Pancreas (tissue), 10 donors: Measurements from ENCODE around the gene TUBGCP2. TPM values are rescaled to one million over a fixed set of nuclear protein-coding genes. Genes with fewer than 3 reads are reported as not detected.

Experiments used
- ATAC-seq, 4 donors: fragments of 200-7000 bp; cut with Tn5 transposase; one replicate each; pipeline versions ENCODE4 v1.8.0 to v1.9.1; 2020; ENCODE audit warnings: mild to moderate bottlenecking in 4 of 4, moderate library complexity in 4 of 4
- DNase-seq, 6 donors: peaks; one replicate each; pipeline ENCODE4 v3.0.0-alpha.2; 2020
- FAIRE-seq: peaks from 2 replicates; lab custom pipeline; 2012; peaks lifted over from hg19 to GRCh38; lab: Jason Lieb, UNC
- H3K27ac ChIP-seq, 4 donors: fragments of 200-600 bp; sonication (generic); 1 replicate in 3 of 4; 2 replicates in 1 of 4; pipeline versions ENCODE4 v1.5.0 to v1.8.0; 2020
- H3K27me3 ChIP-seq, 4 donors: fragments of 200-600 bp; one replicate each; pipeline ENCODE4 v1.8.0; 2021
- H3K36me3 ChIP-seq, 3 donors: fragments of 200-600 bp; sonication (generic) in 1 of 3; one replicate each; pipeline versions ENCODE4 v1.5.0 to v1.8.0; 2020 to 2021
- H3K4me1 ChIP-seq, 3 donors: fragments of 200-600 bp; one replicate each; pipeline ENCODE4 v1.8.0; 2021
- H3K4me3 ChIP-seq, 4 donors: fragments of 200-600 bp; sonication (generic) in 2 of 4; one replicate each; pipeline versions ENCODE4 v1.5.0 to v1.8.0; 2020 to 2021
- H3K9me3 ChIP-seq, 4 donors: fragments of 200-600 bp; one replicate each; pipeline ENCODE4 v1.8.0; 2021
- WGBS, 2 donors: extraction: QIAGEN DNeasy Blood & Tissue Kit; methylation state at CpG; one replicate each; pipeline ENCODE4 v1.1.7; 2013; 5-methylcytosine and 5-hydroxymethylcytosine counted together
- intact Hi-C, 3 donors: fragments of 100-400 bp; cut with DNase I; formaldehyde crosslinking; loops; one replicate each; pipeline versions ENCODE4 v1.11.1 to v1.14.2; 2022
- polyA plus RNA-seq, 2 donors: library from polyadenylated mRNA; stranded (reverse); fragments of 200-250 nt; gene quantifications; one replicate each; pipeline ENCODE4 v1.2.3, GENCODE V29; 2013
- total RNA-seq, 6 donors: library from RNA; stranded (reverse); fragmentation: NEBNext Ultra II Directional in 4 of 6; extraction: Animal tissue kit (Norgen Biotek cat#: 25700) in 4 of 6; gene quantifications; one replicate each; pipeline versions ENCODE4 v1.2.1 to v1.2.4, GENCODE V29; 2021 to 2023
- TF ChIP-seq, protein P1 (sequence below), 4 donors: fragments of 200-600 bp; sonication (generic) in 3 of 4; IDR thresholded peaks; one replicate each; pipeline versions ENCODE4 v1.5.0 to v1.8.0; 2021; ENCODE audit warnings: antibody characterized with exemption in 4 of 4
- donor health status: healthy with polysubstance abuse.
- donor health status: DM: no; HTN: no; CAD: no; lungs with moderate emphysema.
- donor health status: DM: no; HTN: no; CAD: no.
- donor health status: control.
- donor health status: control.
- donor health status: Bipolar disorder and iron deficiency.
- donor health status: DM: yes; HTN: yes; CAD: no.
- donor health status: DM: no; HTN: no; CAD: no.
- donor health status: DM: no; HTN: no; CAD: no.
- donor health status: DM: yes; HTN: yes; CAD: no.

TUBGCP2 gene
- total and polyA plus RNA-seq, 8 donors, result 23.5 to 161 (median 29.3) TPM

DNA sequence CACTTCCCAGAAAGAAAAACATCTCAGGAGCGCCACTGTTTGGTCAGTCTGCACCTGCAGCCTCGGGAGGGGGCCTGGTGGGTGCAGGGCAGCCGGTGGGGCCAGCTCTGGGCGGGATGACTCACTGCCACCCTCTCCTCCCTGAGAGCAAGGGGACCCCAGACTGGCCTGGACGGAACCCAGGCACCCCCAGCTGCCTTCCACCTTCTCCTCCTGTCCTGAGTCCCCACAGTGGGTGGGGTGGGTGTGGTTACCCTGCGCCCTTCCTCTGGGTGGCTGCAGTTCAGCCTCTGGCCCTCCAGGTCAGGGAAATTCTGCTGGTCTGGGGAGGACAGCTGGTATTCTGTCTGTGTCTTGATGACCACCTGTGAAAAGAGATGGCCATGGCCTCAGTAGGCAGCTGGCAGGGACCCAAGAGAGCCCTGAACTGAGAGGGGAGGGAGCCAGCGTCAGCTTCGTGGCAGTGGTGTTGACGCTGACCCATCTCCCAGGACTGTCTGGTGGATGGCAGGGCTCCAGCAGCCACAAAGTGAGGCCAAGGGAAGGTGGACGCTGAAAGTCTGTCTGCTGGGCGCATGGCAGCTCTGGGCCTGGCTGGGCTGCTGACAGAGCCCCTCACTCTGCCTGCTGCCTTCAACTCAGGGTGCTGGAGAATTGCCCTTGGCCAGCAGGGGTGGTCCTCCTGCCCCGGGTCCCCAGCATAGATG lies 19.1 kb upstream of the TUBGCP2 start:
- H3K4me3 ChIP-seq, result no peak overlapping the region
- intact Hi-C loops, result no loop called here
- DNase-seq (peak in 3 of 6 donors; percentile 21 to 53 (median 47)), FAIRE-seq (no peak), ATAC-seq (no peak)
- 33 to 39% methylated on average over 12 of the region's 12 CpGs for WGBS, 2 donors
- TF ChIP-seq, protein P1, sequence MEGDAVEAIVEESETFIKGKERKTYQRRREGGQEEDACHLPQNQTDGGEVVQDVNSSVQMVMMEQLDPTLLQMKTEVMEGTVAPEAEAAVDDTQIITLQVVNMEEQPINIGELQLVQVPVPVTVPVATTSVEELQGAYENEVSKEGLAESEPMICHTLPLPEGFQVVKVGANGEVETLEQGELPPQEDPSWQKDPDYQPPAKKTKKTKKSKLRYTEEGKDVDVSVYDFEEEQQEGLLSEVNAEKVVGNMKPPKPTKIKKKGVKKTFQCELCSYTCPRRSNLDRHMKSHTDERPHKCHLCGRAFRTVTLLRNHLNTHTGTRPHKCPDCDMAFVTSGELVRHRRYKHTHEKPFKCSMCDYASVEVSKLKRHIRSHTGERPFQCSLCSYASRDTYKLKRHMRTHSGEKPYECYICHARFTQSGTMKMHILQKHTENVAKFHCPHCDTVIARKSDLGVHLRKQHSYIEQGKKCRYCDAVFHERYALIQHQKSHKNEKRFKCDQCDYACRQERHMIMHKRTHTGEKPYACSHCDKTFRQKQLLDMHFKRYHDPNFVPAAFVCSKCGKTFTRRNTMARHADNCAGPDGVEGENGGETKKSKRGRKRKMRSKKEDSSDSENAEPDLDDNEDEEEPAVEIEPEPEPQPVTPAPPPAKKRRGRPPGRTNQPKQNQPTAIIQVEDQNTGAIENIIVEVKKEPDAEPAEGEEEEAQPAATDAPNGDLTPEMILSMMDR (IDR thresholded peaks at IDR 0.05), result no peak
- H3K4me1 ChIP-seq, result peaks cover 0 to 8% (median 7%) of the 10 kb centered on the region in 3 donors
- H3K27ac ChIP-seq, result no peak overlapping the region
- no peaks in the 10 kb centered on the region for H3K36me3 ChIP-seq
- H3K27me3 ChIP-seq, result peaks cover 0 to 24% (median 15%) of the 10 kb centered on the region in 4 donors
- H3K9me3 ChIP-seq, result no peaks in the 10 kb centered on the region

DNA sequence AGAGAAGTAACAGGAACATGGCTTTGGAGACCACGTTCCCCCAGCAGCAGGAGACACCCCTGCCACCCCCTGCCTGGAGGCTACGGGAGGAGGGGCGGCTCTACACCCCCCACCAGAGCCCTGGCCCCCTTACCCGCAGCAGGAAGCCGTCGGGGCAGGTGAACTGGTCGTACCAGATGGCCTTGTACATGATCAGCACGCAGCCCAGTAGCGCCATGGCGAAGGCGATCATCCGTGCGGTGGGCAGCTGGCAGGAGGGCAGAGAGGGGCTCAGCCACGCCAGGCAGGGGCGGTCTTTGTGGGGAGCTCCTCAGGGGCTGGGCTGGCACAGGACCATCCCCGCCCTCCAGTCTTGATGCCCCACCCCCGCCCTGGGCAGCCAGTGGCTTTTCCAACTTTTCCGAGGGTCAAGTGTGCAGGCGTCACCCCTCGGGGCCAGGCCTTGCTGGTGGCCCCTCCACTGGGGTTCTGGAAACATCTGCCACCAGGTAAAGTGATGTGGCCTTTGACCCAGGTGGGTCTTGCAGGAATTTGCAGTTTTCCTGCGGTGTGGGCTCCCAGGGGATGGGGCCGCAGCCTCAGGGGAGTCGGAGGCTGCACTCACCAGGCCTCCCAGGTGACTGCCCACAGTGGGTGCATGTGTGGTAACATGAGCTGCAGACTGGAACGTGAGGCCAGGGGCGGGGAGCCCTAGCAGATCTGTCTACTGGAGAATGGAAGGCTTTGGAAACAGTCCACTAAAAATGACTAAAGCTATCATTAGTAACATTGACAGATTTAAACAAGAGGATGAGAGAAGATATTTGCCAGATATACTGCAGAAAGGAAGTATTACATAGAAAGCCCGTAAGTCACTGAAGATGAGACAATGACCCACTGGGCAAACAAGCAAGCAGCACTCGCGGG lies 18.3 kb upstream of the TUBGCP2 start:
- WGBS, 2 donors, result 23 to 28% methylated on average over 27 to 28 of the region's 28 CpGs
- Histone ChIP-seq H3K27me3 (peaks cover 0 to 24% (median 15%) of the 10 kb centered on the region in 4 donors), H3K27ac (no peak overlapping the region), H3K36me3 (no peaks in the 10 kb centered on the region), H3K9me3 (no peaks in the 10 kb centered on the region), H3K4me3 (no peak overlapping the region), H3K4me1 (peaks cover 0 to 8% (median 7%) of the 10 kb centered on the region in 3 donors)
- intact Hi-C loops, result no loop called here
- TF ChIP-seq, protein P1 (IDR thresholded peaks at IDR 0.05), result no peak
- ATAC-seq, result no peak
- peak in 3 of 6 donors; percentile 9 to 81 (median 50) for DNase-seq
- no peak for FAIRE-seq

DNA sequence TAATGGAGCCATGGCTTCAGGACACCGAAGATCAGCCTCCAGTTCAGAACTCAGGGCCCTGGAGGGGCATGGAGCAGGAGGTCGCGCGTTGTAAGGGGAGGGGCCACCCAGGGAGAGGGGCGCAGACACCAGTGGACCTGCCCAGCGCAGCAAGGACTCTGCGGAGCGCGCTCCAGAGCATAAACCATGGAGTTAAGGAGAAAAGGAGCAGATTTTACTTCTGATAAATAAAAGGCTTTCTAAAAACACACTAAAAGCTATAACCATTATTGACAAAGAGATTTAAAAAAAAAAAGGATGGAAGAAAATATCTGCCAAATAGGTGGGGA lies 17.5 kb upstream of the TUBGCP2 start:
- FAIRE-seq, result no peak
- intact Hi-C loops, result no loop called here
- Histone ChIP-seq H3K9me3 (no peaks in the 10 kb centered on the region), H3K4me3 (peak overlapping the region in 2 of 4 donors; percentile 43 to 44), H3K4me1 (peaks cover 0 to 8% (median 7%) of the 10 kb centered on the region in 3 donors), H3K36me3 (no peaks in the 10 kb centered on the region), H3K27ac (no peak overlapping the region), H3K27me3 (peaks cover 0 to 24% (median 15%) of the 10 kb centered on the region in 4 donors)
- ATAC-seq, result no peak
- TF ChIP-seq, protein P1 (IDR thresholded peaks at IDR 0.05), result no peak
- 40 to 45% methylated on average over 9 of the region's 9 CpGs for WGBS, 2 donors
- DNase-seq, result no peak

DNA sequence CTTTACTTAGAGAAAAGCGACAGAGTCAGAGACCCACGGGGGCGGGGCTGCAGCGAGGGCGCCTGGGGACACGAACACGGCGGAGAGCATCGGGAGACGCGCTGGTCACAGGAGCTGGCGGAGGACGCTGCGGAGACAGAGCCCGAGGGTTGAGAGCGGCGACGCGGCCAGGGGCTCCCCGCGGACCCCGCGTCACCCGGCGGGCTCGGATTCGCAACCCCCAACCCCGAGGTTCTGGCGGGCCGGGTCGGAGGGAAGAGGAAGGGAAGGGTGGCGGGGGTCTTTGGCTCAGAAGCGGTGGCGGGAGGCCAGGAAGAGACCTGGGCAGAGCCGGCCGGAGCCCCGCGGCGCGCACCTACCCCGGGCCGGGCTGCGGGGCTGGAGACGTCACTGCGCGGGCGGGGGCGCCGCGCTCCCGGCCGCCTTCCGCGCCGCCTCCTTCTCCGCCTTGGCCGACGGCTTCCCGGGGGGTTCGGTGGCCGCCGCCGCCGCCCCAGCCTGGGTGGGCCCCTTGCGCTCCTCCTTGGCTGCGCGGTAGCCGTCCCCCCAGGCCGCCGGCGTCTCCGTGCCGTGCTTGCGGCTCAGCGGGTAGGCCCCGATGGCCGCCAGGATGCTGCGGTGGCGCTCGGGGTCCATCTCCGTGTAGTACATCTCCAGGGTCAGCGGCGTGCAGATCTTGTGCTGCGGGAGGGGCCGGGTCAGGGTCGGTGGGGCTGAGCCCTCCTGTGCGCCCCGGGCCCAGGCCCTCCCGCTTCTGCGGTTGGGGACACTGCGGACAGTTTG lies 17.0 kb upstream of the TUBGCP2 start:
- FAIRE-seq (no peak), DNase-seq (peak in 4 of 6 donors; percentile 20 to 81 (median 60)), ATAC-seq (peak; percentile 20 to 36 (median 29))
- H3K36me3 ChIP-seq, result no peaks in the 10 kb centered on the region
- peak overlapping the region in 3 of 4 donors; percentile 5 to 44 (median 43) for H3K4me3 ChIP-seq
- TF ChIP-seq, protein P1 (IDR thresholded peaks at IDR 0.05), result no peak
- intact Hi-C loops, result no loop called here
- peaks cover 0 to 24% (median 15%) of the 10 kb centered on the region in 4 donors for H3K27me3 ChIP-seq
- H3K4me1 ChIP-seq, result peaks cover 0 to 8% (median 7%) of the 10 kb centered on the region in 3 donors
- no peaks in the 10 kb centered on the region for H3K9me3 ChIP-seq
- 2 to 3% methylated on average over 52 to 91 of the region's 91 CpGs for WGBS, 2 donors
- no peak overlapping the region for H3K27ac ChIP-seq
